ENCODE measurements around the gene PSEN1. TPM values are rescaled to one million over a fixed set of nuclear protein-coding genes. Genes with fewer than 3 reads are reported as not detected.

Gene PSEN1
- total and polyA plus RNA-seq, 2 of the 8 experiments (the other 6 are each of a cell fraction or from before 2014, with no cell fraction given): 10.1 to 38.7 TPM

DNA sequence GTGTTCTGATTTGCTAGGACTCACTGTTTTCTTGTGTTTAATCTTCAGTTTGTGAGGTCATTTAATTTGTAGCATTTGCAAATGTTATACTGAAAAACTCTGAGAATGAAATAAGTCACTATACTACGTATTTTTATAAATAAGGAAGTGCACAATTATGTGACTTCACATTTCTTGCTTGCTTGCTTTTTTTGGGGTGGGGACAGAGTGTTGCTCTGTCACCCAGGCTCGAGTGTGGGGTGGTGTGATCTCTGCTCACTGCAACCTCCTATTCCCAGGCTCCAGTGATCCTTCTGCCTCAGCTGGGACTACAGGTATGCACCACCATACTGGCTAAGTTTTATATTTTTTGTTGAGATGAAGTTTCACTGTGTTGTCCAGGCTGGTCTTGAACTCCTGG, 45.3 kb upstream of the PSEN1 start:
- Histone ChIP-seq H3K56ac (replicated peaks; ENCODE audit: insufficient read length, low read depth, low read length) (no peak overlapping the region), H3K14ac (ENCODE audit: insufficient read length) (no peak overlapping the region), H4K91ac (replicated peaks; ENCODE audit: insufficient read length, low read length) (no peak overlapping the region), H3K79me1 (ENCODE audit: low read depth, low read length) (0 out of 2 replicates have a peak, but pooled peaks cover 7% of the 10 kb centered on the region), H3K9me3 (ENCODE audit: insufficient read depth in 2 of 2, low read depth in 1 of 2, low read length in 1 of 2) (no peaks in the 10 kb centered on the region), H3K27ac (ENCODE audit: low read depth, low read length) (no peak overlapping the region), H2AK5ac (ENCODE audit: low read depth, low read length) (no peak overlapping the region), H3K27me3 (replicated peaks in 1 of 4; ENCODE audit: control insufficient read depth in 3 of 4, extremely low read depth in 1 of 4, insufficient read depth in 3 of 4, low read length in 3 of 4) (no peaks in the 10 kb centered on the region), H2BK15ac (ENCODE audit: low read length) (no peak overlapping the region), H4K5ac (ENCODE audit: insufficient read length, low read depth, low read length) (no peak overlapping the region), H2BK5ac (ENCODE audit: low read depth, low read length) (no peak overlapping the region), H2BK120ac (replicated peaks; ENCODE audit: low read depth, low read length) (no peak overlapping the region), H3K79me2 (ENCODE audit: control insufficient read depth in 1 of 2, insufficient read depth in 2 of 2, low read length in 2 of 2) (peaks cover 3 to 77% of the 10 kb centered on the region in 2 experiments; a peak in 2 of 4 replicates), H2BK20ac (ENCODE audit: low read length) (no peak overlapping the region), H3K4me1 (replicated peaks in 1 of 4; ENCODE audit: control insufficient read depth in 3 of 4, insufficient read depth in 4 of 4, low read length in 3 of 4) (no peaks in the 10 kb centered on the region), H3K36me3 (ENCODE audit: control insufficient read depth in 2 of 4, insufficient read depth in 4 of 4, low read length in 3 of 4) (peaks cover 26 to 72% (median 44%) of the 10 kb centered on the region in 4 experiments), H2BK12ac (ENCODE audit: low read depth, low read length) (no peak overlapping the region), H3K23me2 (ENCODE audit: low read depth, low read length) (no peaks in the 10 kb centered on the region), H4K8ac (ENCODE audit: extremely low read depth, insufficient read depth, low read length) (no peak overlapping the region), H3K23ac (ENCODE audit: insufficient read length) (no peak overlapping the region), H3K18ac (ENCODE audit: extremely low read depth, low read length) (no peak overlapping the region), H3K9ac (replicated peaks in 1 of 4; ENCODE audit: extremely low read depth in 1 of 4, low read depth in 3 of 4, low read length in 3 of 4) (no peak overlapping the region), H2AFZ (ENCODE audit: low read length) (no peak overlapping the region), H3K4ac (replicated peaks; ENCODE audit: insufficient read length, low read depth, low read length) (no peak overlapping the region), H4K20me1 (replicated peaks in 1 of 2; ENCODE audit: control insufficient read depth in 1 of 2, insufficient read depth in 2 of 2, low read length in 2 of 2) (peaks cover 0 to 2% of the 10 kb centered on the region in 2 experiments), H3K4me2 (ENCODE audit: insufficient read depth in 1 of 2, low read depth in 2 of 2, low read length in 2 of 2) (no peak overlapping the region), H3K4me3 (ENCODE audit: extremely low read depth in 1 of 4, insufficient read depth in 2 of 4, low read depth in 3 of 4, low read length in 4 of 4) (no peak overlapping the region)
- CTCF ChIA-PET (ENCODE audit: partially characterized antibody): interaction anchor here (1.2 kb wide), 1 partner anchor 10 kb away, joined by 3 read pairs; no protein-coding TSS in a partner anchor
- WGBS, 2 experiments (ENCODE audit: extremely low coverage in 1 of 2, insufficient coverage in 1 of 2, insufficient read length in 1 of 2, insufficient replicate concordance in 2 of 2, low coverage in 1 of 2, low lambda C conversion rate in 2 of 2, missing lambda C conversion rate in 1 of 2): 88% methylated on average over 2 of the region's 2 CpGs; no CpG with 5 or more reads in 1 of the 2 experiments
- no peak for FAIRE-seq
- DNase-seq (ENCODE audit: low read depth in 1 of 2, low spot score in 2 of 2): no peak
- POLR2A ChIA-PET (ENCODE audit: partially characterized antibody): interaction anchor here (3.0 kb wide), 1 partner anchor 32 kb away, joined by 13 read pairs; the partner anchor contains the start of gene RBM25
- TF ChIP-seq CHD2 (IDR thresholded peaks at IDR 0.05; ENCODE audit: low read length): no peak

All from H1 (cell line).